IMR-90 (cell line): ENCODE measurements around the gene CD28.

Experiments used
- CTCF ChIP-seq: conservative IDR thresholded peaks from 2 replicates; pipeline ENCODE4 v1.5.1; 2012; ENCODE audit warnings: mild to moderate bottlenecking, low read depth, low read length, improper control_type of control experiment
- POLR2A ChIP-seq: IDR thresholded peaks from 2 replicates; pipeline ENCODE4 v1.6.1; 2012; ENCODE audit warnings: mild to moderate bottlenecking, low read depth, low read length
- USF2 ChIP-seq: fragments of 150-350 bp; IDR thresholded peaks from 2 replicates; pipeline ENCODE4 v1.6.1; 2017; ENCODE audit warnings: mild to moderate bottlenecking, antibody characterized with exemption, low read length, low read depth

GRCh38 chr2:203662951-203663350, 43.5 kb upstream of the CD28 start:
- no peak for TF ChIP-seq POLR2A
- no peak for TF ChIP-seq USF2
- TF ChIP-seq CTCF, result no peak
